Suprapubic skin (tissue), 4 donors: ENCODE results near the gene TEDDM1.

Experiments used
- CTCF ChIP-seq, 2 donors: fragments of 200-600 bp in 1 of 2; fragments of 450-650 bp in 1 of 2; sonication (generic) in 1 of 2; IDR thresholded peaks; one replicate each; pipeline ENCODE4 v1.5.1; 2016 to 2019; ENCODE audit warnings: antibody characterized with exemption in 2 of 2, mild to moderate bottlenecking in 1 of 2, moderate library complexity in 1 of 2
- EP300 ChIP-seq: sonication (generic); formaldehyde crosslinking; IDR thresholded peaks from one replicate; pipeline ENCODE4 v1.6.1; 2017; ENCODE audit warnings: antibody characterized with exemption
- POLR2AphosphoS5 ChIP-seq, 3 donors: sonication (generic); formaldehyde crosslinking; IDR thresholded peaks; one replicate each; pipeline ENCODE4 v1.6.1; 2017; ENCODE audit warnings: antibody characterized with exemption in 3 of 3

- TF ChIP-seq POLR2AphosphoS5 (IDR thresholded peaks at IDR 0.05) (no peak), EP300 (no peak), CTCF (IDR thresholded peaks at IDR 0.05) (no peak)
These were observed 49.6 kb upstream of the TEDDM1 start, which contains the start of gene RGSL1 for GRCh38 chr1:182450087-182450486.
